Measurements from ENCODE around the gene TUBGCP2. TPM values are rescaled to one million over a fixed set of nuclear protein-coding genes. Genes with fewer than 3 reads are reported as not detected.
A peak's percentile ranks its signal among the peaks of the same experiment; 100 is the strongest.

TUBGCP2 gene
- total RNA-seq, 2 experiments from 2014 or later: 43.3 to 50.2 TPM

GRCh38 chr10:133249094-133249780 is 59.4 kb downstream of the TUBGCP2 start:
- H3K27ac Mint-ChIP-seq: no peak overlapping the region
- ATAC-seq (no peak), DNase-seq (no peak)
- no peaks in the 10 kb centered on the region for H3K9me3 Mint-ChIP-seq (ENCODE audit: low read depth)
- H3K4me3 Mint-ChIP-seq: no peak overlapping the region
- H3K36me3 Mint-ChIP-seq (ENCODE audit: low read depth): no peaks in the 10 kb centered on the region
- H3K27me3 Mint-ChIP-seq: no peaks in the 10 kb centered on the region
- ChIA-PET POLR2A (no interaction called here), CTCF (no interaction called here)
- H3K4me1 Mint-ChIP-seq: no peaks in the 10 kb centered on the region
- intact Hi-C loops (cut with DNase I, micrococcal nuclease): no loop called here

GRCh38 chr10:133248334-133248715 is 60.3 kb downstream of the TUBGCP2 start:
- ATAC-seq (no peak), DNase-seq (no peak)
- ChIA-PET CTCF (interaction anchor here (1.1 kb wide), 1 partner anchor 55 kb away, joined by 4 read pairs; no protein-coding TSS in a partner anchor), POLR2A (no interaction called here)
- Mint-ChIP-seq H3K36me3 (ENCODE audit: low read depth) (no peaks in the 10 kb centered on the region), H3K27me3 (no peaks in the 10 kb centered on the region), H3K27ac (no peak overlapping the region), H3K4me1 (no peaks in the 10 kb centered on the region), H3K9me3 (ENCODE audit: low read depth) (no peaks in the 10 kb centered on the region), H3K4me3 (no peak overlapping the region)
- intact Hi-C loops (cut with DNase I, micrococcal nuclease): no loop called here

- Mint-ChIP-seq H3K36me3 (ENCODE audit: low read depth) (no peaks in the 10 kb centered on the region), H3K27me3 (peaks cover 4% of the 10 kb centered on the region), H3K4me3 (no peak overlapping the region), H3K4me1 (no peaks in the 10 kb centered on the region), H3K27ac (no peak overlapping the region), H3K9me3 (ENCODE audit: low read depth) (no peaks in the 10 kb centered on the region)
- ChIA-PET CTCF (interaction anchor here (1.1 kb wide), 1 partner anchor 56 kb away, joined by 4 read pairs; no protein-coding TSS in a partner anchor), POLR2A (no interaction called here)
- DNase-seq (no peak), ATAC-seq (no peak)
- intact Hi-C loops (cut with DNase I, micrococcal nuclease): no loop called here
Measured at GRCh38 chr10:133247681-133248333, 60.9 kb downstream of the TUBGCP2 start.

GRCh38 chr10:133246236-133246626 is 62.4 kb downstream of the TUBGCP2 start:
- Mint-ChIP-seq H3K36me3 (ENCODE audit: low read depth) (no peaks in the 10 kb centered on the region), H3K9me3 (ENCODE audit: low read depth) (no peaks in the 10 kb centered on the region), H3K4me3 (no peak overlapping the region), H3K27ac (no peak overlapping the region), H3K4me1 (peaks cover 7% of the 10 kb centered on the region), H3K27me3 (peaks cover 16% of the 10 kb centered on the region)
- intact Hi-C loops (cut with DNase I, micrococcal nuclease): no loop called here
- ChIA-PET CTCF (interaction anchor here (1.5 kb wide), 1 partner anchor 98 kb away, joined by 3 read pairs; no protein-coding TSS in a partner anchor), POLR2A (no interaction called here)
- ATAC-seq (no peak), DNase-seq (no peak)

GRCh38 chr10:133245439-133246235 is 63.0 kb downstream of the TUBGCP2 start:
- H3K9me3 Mint-ChIP-seq (ENCODE audit: low read depth): no peaks in the 10 kb centered on the region
- peaks cover 13% of the 10 kb centered on the region for H3K4me1 Mint-ChIP-seq
- H3K36me3 Mint-ChIP-seq (ENCODE audit: low read depth): no peaks in the 10 kb centered on the region
- ATAC-seq: no peak
- ChIA-PET POLR2A (no interaction called here), CTCF (interaction anchor here (0.7 to 1.5 kb wide), 2 partner anchors 98 to 102 kb away, joined by 3 read pairs; no protein-coding TSS in a partner anchor)
- no peak overlapping the region for H3K4me3 Mint-ChIP-seq
- peaks cover 22% of the 10 kb centered on the region for H3K27me3 Mint-ChIP-seq
- no peak overlapping the region for H3K27ac Mint-ChIP-seq
- DNase-seq: no peak
- intact Hi-C loops (cut with DNase I, micrococcal nuclease): no loop called here

GRCh38 chr10:133243593-133243992 is 65.1 kb downstream of the TUBGCP2 start:
- no peak overlapping the region for H3K4me3 Mint-ChIP-seq
- H3K9me3 Mint-ChIP-seq (ENCODE audit: low read depth): no peaks in the 10 kb centered on the region
- ATAC-seq (no peak), DNase-seq (no peak)
- H3K27ac Mint-ChIP-seq: no peak overlapping the region
- intact Hi-C loops (cut with DNase I, micrococcal nuclease): no loop called here
- H3K27me3 Mint-ChIP-seq: peaks cover 30% of the 10 kb centered on the region
- peaks cover 13% of the 10 kb centered on the region for H3K4me1 Mint-ChIP-seq
- H3K36me3 Mint-ChIP-seq (ENCODE audit: low read depth): no peaks in the 10 kb centered on the region
- ChIA-PET POLR2A (no interaction called here), CTCF (interaction anchor here (0.7 kb wide), 1 partner anchor 12 kb away, joined by 4 read pairs; no protein-coding TSS in a partner anchor)

GRCh38 chr10:133242611-133243356 is 65.9 kb downstream of the TUBGCP2 start:
- intact Hi-C loops (cut with DNase I, micrococcal nuclease): no loop called here
- Mint-ChIP-seq H3K4me3 (no peak overlapping the region), H3K27ac (no peak overlapping the region), H3K36me3 (ENCODE audit: low read depth) (no peaks in the 10 kb centered on the region), H3K27me3 (peaks cover 34% of the 10 kb centered on the region), H3K9me3 (ENCODE audit: low read depth) (no peaks in the 10 kb centered on the region), H3K4me1 (peaks cover 13% of the 10 kb centered on the region)
- CTCF ChIA-PET: interaction anchor here (0.6 to 1.0 kb wide), 2 partner anchors 14 to 303 kb away, joined by 3 read pairs; no protein-coding TSS in a partner anchor
- POLR2A ChIA-PET: no interaction called here
- no peak for ATAC-seq
- no peak for DNase-seq

GRCh38 chr10:133241501-133242205 is 67.0 kb downstream of the TUBGCP2 start:
- Mint-ChIP-seq H3K27ac (no peak overlapping the region), H3K4me1 (peaks cover 15% of the 10 kb centered on the region), H3K4me3 (peak overlapping the region; percentile 18), H3K27me3 (peaks cover 38% of the 10 kb centered on the region), H3K36me3 (ENCODE audit: low read depth) (no peaks in the 10 kb centered on the region), H3K9me3 (ENCODE audit: low read depth) (no peaks in the 10 kb centered on the region)
- DNase-seq: no peak
- CTCF ChIA-PET: interaction anchor here (0.5 to 1.0 kb wide), 3 partner anchors 15 to 61 kb away, joined by 3 read pairs; no protein-coding TSS in a partner anchor
- intact Hi-C loops (cut with DNase I, micrococcal nuclease): no loop called here
- POLR2A ChIA-PET: no interaction called here
- peak; percentile 25 for ATAC-seq

GRCh38 chr10:133239990-133240389 is 68.7 kb downstream of the TUBGCP2 start:
- DNase-seq (no peak), ATAC-seq (no peak)
- no peak overlapping the region for H3K4me3 Mint-ChIP-seq
- H3K9me3 Mint-ChIP-seq (ENCODE audit: low read depth): no peaks in the 10 kb centered on the region
- H3K4me1 Mint-ChIP-seq: peaks cover 19% of the 10 kb centered on the region
- CTCF ChIA-PET: interaction anchor here (0.6 kb wide), 1 partner anchor 17 kb away, joined by 4 read pairs; no protein-coding TSS in a partner anchor
- H3K27me3 Mint-ChIP-seq: peaks cover 42% of the 10 kb centered on the region
- POLR2A ChIA-PET: no interaction called here
- intact Hi-C loops (cut with DNase I, micrococcal nuclease): loop anchor here in 1 of 2 experiments (10.0 kb wide), 1 partner anchor 455 kb away; the partner anchor contains the start of gene NKX6-2
- H3K36me3 Mint-ChIP-seq (ENCODE audit: low read depth): no peaks in the 10 kb centered on the region
- no peak overlapping the region for H3K27ac Mint-ChIP-seq

- intact Hi-C loops (cut with DNase I, micrococcal nuclease): loop anchor here in 1 of 2 experiments (10.0 kb wide), 1 partner anchor 454 kb away; the partner anchor contains the start of gene NKX6-2
- Mint-ChIP-seq H3K36me3 (ENCODE audit: low read depth) (no peaks in the 10 kb centered on the region), H3K4me1 (peaks cover 19% of the 10 kb centered on the region), H3K9me3 (ENCODE audit: low read depth) (no peaks in the 10 kb centered on the region), H3K27ac (no peak overlapping the region), H3K4me3 (no peak overlapping the region), H3K27me3 (peaks cover 51% of the 10 kb centered on the region)
- DNase-seq: no peak
- ATAC-seq: no peak
- ChIA-PET POLR2A (no interaction called here), CTCF (no interaction called here)
Measured at GRCh38 chr10:133238466-133238804, 70.2 kb downstream of the TUBGCP2 start.
